HepG2 (cell line): Measurements from ENCODE around the gene ATG16L2. TPM values are rescaled to one million over a fixed set of nuclear protein-coding genes. Genes with fewer than 3 reads are reported as not detected.
A peak's percentile ranks its signal among the peaks of the same experiment; 100 is the strongest.

Experiments
- MEF2D ChIP-seq: sonication (generic); formaldehyde crosslinking; IDR thresholded peaks from 2 replicates; pipeline ENCODE4 v1.5.1; 2020; ENCODE audit warnings: mild to moderate bottlenecking, missing genetic modification reagents
- SRSF1 ChIP-seq: fragments of 200-400 bp; formaldehyde crosslinking; optimal IDR thresholded peaks from 2 replicates; pipeline ENCODE3; 2017; ENCODE audit warnings: mild to moderate bottlenecking, low read depth, low read length, moderate library complexity
- STAT5B ChIP-seq: sonication (generic); formaldehyde crosslinking; IDR thresholded peaks from 2 replicates; pipeline ENCODE4 v1.4.0; 2020; ENCODE audit warnings: missing genetic modification reagents
- TBL1XR1 ChIP-seq: fragments of 150-350 bp; IDR thresholded peaks from 2 replicates; pipeline ENCODE4 v1.6.1; 2014; ENCODE audit warnings: borderline replicate concordance, low read length; ENCODE audit not compliant: partially characterized antibody
- ZNF333 ChIP-seq: sonication (generic); formaldehyde crosslinking; IDR thresholded peaks from 2 replicates; pipeline ENCODE4 v1.4.0; 2020; ENCODE audit warnings: mild to moderate bottlenecking, missing genetic modification reagents, borderline replicate concordance
- ZNF607 ChIP-seq: sonication (generic); formaldehyde crosslinking; IDR thresholded peaks from 2 replicates; pipeline ENCODE4 v1.5.1; 2020; ENCODE audit warnings: missing genetic modification reagents, mild to moderate bottlenecking, borderline replicate concordance
- ZNF616 ChIP-seq: sonication (generic); formaldehyde crosslinking; IDR thresholded peaks from 2 replicates; pipeline ENCODE4 v1.5.0; 2020; ENCODE audit warnings: low read depth, mild to moderate bottlenecking, missing genetic modification reagents
- polyA plus RNA-seq, 8 experiments: library from polyadenylated mRNA; depleted of rRNA in 3 of 8; stranded (reverse) in 7 of 8; unstranded in 1 of 8; fragments of >200 nt; fragmentation: Illumina TruSeq in 4 of 8; extraction: Trizol in 4 of 8; gene quantifications; 2 replicates each; pipeline versions ENCODE4 v1.2.1 to v1.2.3, GENCODE V29; 2011 to 2016; ENCODE audit warnings: low read depth in 4 of 8, missing spikeins in 1 of 8, mixed read lengths in 1 of 8; ENCODE audit not compliant: insufficient read depth in 1 of 8
- total RNA-seq, 5 experiments: library from RNA; depleted of rRNA; stranded (reverse); fragments of >200 nt; fragmentation: Illumina TruSeq; extraction: Trizol; gene quantifications; 2 replicates each; pipeline ENCODE4 v1.2.3, GENCODE V29; 2016; ENCODE audit warnings: low read depth in 1 of 5
- TF ChIP-seq, protein P1 (sequence below): sonication (generic); formaldehyde crosslinking; IDR thresholded peaks from 2 replicates; pipeline ENCODE4 v1.4.0; 2020; ENCODE audit warnings: missing genetic modification reagents, borderline replicate concordance
- TF ChIP-seq, protein P2 (sequence below): sonication (generic); formaldehyde crosslinking; IDR thresholded peaks from 2 replicates; pipeline ENCODE4 v1.5.1; 2020; ENCODE audit warnings: mild to moderate bottlenecking, missing genetic modification reagents, borderline replicate concordance
- TF ChIP-seq, protein P3 (sequence below): sonication (generic); formaldehyde crosslinking; IDR thresholded peaks from 2 replicates; pipeline ENCODE4; 2020; ENCODE audit warnings: missing genetic modification reagents, mild to moderate bottlenecking, borderline replicate concordance
- TF ChIP-seq, protein P4 (sequence below): sonication (generic); formaldehyde crosslinking; IDR thresholded peaks from 2 replicates; pipeline ENCODE4 v1.9.0; 2021; ENCODE audit warnings: missing genetic modification reagents, borderline replicate concordance

ATG16L2 gene
- total and polyA plus RNA-seq, 2 of the 13 experiments (the other 11 are each of a cell fraction or from before 2014, with no cell fraction given), result 6.2 to 14.8 TPM

DNA sequence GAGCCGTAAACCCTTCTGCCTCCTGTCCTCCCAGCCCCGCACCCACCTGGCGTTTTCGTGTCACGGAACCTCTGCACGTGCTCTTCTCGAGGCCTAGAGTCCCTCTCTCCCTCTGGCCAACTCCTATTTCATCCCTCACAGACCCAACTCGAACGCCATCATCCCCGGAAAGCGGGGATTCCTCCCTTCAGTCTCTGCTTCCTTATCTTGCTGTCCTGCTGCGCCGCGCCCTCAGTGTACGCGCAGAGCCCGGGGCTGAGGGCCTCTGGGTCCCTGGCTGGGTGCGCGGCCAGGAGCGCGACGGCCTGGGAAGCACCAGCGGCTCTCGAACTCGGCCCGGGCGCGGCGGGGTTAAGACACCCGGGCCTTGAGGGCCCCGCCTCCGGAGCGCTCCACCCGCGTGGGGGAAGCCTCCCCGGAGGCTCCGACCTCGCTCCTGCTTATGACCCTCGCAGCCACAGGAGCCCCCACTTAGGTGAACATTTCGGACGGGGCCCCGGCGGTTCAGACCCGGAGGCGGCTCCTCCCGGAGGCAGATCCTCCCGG, 398 bp upstream of the ATG16L2 start (continued):
- TF ChIP-seq ZNF616 (CRISPR knock-in tag) (peak; percentile 56; the same call in 1 of the 2 replicates), TBL1XR1 (peak; percentile 21), ZNF333 (CRISPR knock-in tag) (peak; percentile 81), MEF2D (CRISPR knock-in tag) (no peak), SRSF1 (peak; percentile 27), STAT5B (CRISPR knock-in tag) (0 out of 2 replicates have a peak, but pooled peaks have one; percentile 18), ZNF607 (CRISPR knock-in tag) (peak; percentile 32; the same call in 1 of the 2 replicates)
- TF ChIP-seq, protein P1, sequence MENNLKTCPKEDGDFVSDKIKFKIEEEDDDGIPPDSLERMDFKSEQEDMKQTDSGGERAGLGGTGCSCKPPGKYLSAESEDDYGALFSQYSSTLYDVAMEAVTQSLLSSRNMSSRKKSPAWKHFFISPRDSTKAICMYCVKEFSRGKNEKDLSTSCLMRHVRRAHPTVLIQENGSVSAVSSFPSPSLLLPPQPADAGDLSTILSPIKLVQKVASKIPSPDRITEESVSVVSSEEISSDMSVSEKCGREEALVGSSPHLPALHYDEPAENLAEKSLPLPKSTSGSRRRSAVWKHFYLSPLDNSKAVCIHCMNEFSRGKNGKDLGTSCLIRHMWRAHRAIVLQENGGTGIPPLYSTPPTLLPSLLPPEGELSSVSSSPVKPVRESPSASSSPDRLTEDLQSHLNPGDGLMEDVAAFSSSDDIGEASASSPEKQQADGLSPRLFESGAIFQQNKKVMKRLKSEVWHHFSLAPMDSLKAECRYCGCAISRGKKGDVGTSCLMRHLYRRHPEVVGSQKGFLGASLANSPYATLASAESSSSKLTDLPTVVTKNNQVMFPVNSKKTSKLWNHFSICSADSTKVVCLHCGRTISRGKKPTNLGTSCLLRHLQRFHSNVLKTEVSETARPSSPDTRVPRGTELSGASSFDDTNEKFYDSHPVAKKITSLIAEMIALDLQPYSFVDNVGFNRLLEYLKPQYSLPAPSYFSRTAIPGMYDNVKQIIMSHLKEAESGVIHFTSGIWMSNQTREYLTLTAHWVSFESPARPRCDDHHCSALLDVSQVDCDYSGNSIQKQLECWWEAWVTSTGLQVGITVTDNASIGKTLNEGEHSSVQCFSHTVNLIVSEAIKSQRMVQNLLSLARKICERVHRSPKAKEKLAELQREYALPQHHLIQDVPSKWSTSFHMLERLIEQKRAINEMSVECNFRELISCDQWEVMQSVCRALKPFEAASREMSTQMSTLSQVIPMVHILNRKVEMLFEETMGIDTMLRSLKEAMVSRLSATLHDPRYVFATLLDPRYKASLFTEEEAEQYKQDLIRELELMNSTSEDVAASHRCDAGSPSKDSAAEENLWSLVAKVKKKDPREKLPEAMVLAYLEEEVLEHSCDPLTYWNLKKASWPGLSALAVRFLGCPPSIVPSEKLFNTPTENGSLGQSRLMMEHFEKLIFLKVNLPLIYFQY, result no peak
- TF ChIP-seq, protein P2, sequence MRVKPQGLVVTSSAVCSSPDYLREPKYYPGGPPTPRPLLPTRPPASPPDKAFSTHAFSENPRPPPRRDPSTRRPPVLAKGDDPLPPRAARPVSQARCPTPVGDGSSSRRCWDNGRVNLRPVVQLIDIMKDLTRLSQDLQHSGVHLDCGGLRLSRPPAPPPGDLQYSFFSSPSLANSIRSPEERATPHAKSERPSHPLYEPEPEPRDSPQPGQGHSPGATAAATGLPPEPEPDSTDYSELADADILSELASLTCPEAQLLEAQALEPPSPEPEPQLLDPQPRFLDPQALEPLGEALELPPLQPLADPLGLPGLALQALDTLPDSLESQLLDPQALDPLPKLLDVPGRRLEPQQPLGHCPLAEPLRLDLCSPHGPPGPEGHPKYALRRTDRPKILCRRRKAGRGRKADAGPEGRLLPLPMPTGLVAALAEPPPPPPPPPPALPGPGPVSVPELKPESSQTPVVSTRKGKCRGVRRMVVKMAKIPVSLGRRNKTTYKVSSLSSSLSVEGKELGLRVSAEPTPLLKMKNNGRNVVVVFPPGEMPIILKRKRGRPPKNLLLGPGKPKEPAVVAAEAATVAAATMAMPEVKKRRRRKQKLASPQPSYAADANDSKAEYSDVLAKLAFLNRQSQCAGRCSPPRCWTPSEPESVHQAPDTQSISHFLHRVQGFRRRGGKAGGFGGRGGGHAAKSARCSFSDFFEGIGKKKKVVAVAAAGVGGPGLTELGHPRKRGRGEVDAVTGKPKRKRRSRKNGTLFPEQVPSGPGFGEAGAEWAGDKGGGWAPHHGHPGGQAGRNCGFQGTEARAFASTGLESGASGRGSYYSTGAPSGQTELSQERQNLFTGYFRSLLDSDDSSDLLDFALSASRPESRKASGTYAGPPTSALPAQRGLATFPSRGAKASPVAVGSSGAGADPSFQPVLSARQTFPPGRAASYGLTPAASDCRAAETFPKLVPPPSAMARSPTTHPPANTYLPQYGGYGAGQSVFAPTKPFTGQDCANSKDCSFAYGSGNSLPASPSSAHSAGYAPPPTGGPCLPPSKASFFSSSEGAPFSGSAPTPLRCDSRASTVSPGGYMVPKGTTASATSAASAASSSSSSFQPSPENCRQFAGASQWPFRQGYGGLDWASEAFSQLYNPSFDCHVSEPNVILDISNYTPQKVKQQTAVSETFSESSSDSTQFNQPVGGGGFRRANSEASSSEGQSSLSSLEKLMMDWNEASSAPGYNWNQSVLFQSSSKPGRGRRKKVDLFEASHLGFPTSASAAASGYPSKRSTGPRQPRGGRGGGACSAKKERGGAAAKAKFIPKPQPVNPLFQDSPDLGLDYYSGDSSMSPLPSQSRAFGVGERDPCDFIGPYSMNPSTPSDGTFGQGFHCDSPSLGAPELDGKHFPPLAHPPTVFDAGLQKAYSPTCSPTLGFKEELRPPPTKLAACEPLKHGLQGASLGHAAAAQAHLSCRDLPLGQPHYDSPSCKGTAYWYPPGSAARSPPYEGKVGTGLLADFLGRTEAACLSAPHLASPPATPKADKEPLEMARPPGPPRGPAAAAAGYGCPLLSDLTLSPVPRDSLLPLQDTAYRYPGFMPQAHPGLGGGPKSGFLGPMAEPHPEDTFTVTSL (CRISPR knock-in tag), result 0 out of 2 replicates have a peak, but pooled peaks have one; percentile 32
- TF ChIP-seq, protein P3, sequence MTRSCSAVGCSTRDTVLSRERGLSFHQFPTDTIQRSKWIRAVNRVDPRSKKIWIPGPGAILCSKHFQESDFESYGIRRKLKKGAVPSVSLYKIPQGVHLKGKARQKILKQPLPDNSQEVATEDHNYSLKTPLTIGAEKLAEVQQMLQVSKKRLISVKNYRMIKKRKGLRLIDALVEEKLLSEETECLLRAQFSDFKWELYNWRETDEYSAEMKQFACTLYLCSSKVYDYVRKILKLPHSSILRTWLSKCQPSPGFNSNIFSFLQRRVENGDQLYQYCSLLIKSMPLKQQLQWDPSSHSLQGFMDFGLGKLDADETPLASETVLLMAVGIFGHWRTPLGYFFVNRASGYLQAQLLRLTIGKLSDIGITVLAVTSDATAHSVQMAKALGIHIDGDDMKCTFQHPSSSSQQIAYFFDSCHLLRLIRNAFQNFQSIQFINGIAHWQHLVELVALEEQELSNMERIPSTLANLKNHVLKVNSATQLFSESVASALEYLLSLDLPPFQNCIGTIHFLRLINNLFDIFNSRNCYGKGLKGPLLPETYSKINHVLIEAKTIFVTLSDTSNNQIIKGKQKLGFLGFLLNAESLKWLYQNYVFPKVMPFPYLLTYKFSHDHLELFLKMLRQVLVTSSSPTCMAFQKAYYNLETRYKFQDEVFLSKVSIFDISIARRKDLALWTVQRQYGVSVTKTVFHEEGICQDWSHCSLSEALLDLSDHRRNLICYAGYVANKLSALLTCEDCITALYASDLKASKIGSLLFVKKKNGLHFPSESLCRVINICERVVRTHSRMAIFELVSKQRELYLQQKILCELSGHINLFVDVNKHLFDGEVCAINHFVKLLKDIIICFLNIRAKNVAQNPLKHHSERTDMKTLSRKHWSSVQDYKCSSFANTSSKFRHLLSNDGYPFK (CRISPR knock-in tag), result no peak
- TF ChIP-seq, protein P4, sequence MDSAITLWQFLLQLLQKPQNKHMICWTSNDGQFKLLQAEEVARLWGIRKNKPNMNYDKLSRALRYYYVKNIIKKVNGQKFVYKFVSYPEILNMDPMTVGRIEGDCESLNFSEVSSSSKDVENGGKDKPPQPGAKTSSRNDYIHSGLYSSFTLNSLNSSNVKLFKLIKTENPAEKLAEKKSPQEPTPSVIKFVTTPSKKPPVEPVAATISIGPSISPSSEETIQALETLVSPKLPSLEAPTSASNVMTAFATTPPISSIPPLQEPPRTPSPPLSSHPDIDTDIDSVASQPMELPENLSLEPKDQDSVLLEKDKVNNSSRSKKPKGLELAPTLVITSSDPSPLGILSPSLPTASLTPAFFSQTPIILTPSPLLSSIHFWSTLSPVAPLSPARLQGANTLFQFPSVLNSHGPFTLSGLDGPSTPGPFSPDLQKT (CRISPR knock-in tag), result no peak; the same call in 1 of the 2 replicates
